Fibroblast of upper back skin (primary cell): ENCODE data around the gene IGFBP4.
"Not testable (repeated sequence)": the region's sequence is repeated elsewhere in the genome, so short reads cannot be mapped to it uniquely, and the experiment has no call there.

ENCODE experiments used
- DNase-seq: peaks from one replicate; pipeline ENCODE4 v3.0.0-alpha.2; 2013

The IGFBP4 gene

DNA sequence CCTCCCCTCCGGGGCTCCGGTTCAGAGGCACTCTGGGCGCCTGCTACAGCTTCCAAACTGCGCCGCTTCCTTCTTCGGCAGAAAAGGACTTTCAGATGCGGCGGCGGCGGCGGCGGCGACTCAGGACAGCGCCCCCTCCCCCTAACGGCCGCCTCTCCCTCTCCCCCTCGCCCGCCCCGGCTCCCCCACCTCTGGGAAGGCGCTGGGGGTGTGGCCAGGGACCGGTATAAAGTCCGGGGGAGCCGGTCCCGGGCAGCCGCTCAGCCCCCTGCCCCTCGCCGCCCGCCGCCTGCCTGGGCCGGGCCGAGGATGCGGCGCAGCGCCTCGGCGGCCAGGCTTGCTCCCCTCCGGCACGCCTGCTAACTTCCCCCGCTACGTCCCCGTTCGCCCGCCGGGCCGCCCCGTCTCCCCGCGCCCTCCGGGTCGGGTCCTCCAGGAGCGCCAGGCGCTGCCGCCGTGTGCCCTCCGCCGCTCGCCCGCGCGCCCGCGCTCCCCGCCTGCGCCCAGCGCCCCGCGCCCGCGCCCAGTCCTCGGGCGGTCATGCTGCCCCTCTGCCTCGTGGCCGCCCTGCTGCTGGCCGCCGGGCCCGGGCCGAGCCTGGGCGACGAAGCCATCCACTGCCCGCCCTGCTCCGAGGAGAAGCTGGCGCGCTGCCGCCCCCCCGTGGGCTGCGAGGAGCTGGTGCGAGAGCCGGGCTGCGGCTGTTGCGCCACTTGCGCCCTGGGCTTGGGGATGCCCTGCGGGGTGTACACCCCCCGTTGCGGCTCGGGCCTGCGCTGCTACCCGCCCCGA is at the start of gene IGFBP4:
TSS of gene IGFBP4 (plus strand) at position 255 of the 792 bp plus-strand sequence. CDS start at position 541, 286 bp downstream.
- peak; percentile 75 for DNase-seq

DNA sequence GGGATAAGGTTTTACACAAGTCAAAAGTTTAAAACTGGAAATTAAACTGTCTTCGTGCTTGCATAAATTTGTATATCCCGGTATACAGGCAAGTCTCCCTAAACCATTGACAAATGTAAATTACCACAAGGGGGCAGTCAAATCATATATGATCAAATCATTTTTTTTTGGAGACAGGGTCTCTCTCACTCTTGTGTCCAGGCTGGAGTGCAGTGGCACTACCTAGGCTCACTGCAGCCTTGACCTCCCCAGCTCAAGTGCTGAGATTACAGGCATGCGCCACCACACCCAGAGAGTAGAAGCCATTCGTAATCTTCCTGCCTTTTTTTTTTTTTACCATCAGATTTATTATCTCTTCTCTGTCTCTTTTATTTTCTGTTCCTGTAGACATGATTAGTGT is 44.1 kb upstream of the IGFBP4 start:
- peak; percentile 72 for DNase-seq

- DNase-seq, result no peak
Measured at GRCh38 chr17:40402668-40403067, 40.6 kb upstream of the IGFBP4 start.

DNA sequence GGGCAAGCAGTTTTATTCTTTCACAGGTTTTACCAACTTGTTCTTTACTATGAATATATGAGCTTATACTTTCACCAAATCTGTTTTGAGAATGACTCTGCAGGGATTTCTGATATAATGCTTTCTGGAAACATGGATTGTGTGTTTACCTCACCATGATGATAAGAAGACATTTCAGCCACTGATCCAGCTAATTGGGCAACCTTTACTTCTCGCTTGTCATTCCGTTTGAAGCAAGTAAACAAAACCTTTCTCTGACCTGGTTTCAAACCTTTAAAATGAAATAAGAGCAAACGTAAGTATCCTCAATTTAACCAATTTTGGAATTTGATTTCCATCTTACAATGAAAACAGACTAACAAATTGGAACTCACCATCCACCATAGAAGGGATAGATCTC is 39.2 kb upstream of the IGFBP4 start:
- no peak for DNase-seq

DNA sequence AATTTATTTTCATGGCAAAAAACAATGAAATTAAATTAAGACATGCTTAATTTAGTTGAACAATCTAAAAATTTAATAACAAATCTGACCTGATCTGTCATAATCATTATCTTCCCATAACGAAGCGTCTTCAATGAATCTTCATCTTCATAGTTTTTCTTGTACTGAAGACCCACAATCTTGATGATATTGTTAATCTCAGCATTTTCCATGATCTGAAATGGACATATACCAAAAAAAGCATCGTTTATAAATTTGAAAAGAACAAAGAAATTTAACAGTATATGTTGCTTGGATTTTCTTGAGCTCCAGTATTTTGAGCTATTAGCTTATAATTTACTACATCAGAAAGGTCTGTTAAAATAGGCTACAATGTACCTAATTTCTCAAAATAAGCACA is 35.8 kb upstream of the IGFBP4 start:
- DNase-seq, result no peak

GRCh38 chr17:40409540-40409939 is 33.7 kb upstream of the IGFBP4 start:
- not testable (repeated sequence) for DNase-seq

GRCh38 chr17:40410082-40410481 is 33.2 kb upstream of the IGFBP4 start:
- no peak for DNase-seq

DNA sequence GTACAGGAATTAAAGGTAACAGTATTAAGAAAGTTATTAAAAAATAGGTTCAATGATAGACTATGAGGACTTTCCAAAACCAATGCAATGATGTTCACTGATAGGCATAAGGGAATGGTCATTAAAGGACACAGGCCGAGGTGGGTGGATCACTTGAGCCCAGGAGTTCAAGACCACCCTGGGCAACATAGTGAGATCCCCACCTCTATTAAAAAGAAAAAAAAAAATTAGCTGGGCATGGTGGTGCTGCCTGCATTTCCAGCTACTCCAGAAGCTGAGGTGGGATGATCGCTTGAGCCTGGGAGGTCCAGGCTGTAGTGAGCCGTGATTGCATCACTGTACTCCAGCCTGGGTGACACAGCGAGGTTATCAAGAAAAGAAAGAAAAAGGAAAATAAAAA is 31.4 kb upstream of the IGFBP4 start:
- no peak for DNase-seq

DNA sequence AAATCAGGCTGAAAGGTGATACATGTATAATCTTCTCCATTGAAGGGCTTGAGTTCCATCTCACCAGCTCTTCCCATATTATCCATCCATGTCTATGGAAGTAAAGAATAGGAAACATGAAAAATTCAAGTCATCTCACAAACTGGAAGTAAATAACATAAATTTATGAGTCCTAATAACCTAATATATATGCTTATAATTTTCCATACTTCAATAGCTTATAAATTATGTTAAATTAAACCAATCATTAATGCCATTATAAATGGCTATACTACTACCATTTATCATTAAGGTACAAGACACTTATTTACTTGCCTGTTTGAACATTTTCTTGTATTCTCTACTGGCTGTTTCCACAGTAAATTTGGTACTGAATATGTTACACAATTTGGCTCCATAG is 30.4 kb upstream of the IGFBP4 start:
- no peak for DNase-seq

GRCh38 chr17:40414312-40414711 is 28.9 kb upstream of the IGFBP4 start:
- DNase-seq, result not testable (repeated sequence)

DNA sequence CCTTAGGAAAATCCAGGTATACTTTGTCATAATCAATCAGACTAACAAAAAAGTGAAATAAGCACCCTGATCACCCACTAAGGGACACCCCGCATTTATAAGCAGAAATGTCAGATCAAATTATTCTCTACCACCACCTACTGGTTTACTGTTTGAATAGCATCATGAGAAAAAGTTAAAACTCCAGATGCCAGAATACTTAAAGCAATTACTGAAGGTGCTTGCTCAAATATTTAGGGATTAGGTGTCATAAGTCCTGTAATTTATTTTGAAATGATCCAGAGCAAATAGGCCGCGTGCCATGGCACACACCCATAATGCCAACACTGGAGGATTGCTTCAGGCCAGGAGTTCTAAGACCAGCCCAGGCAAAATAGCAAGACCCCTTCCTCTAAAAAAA is 27.9 kb upstream of the IGFBP4 start:
- DNase-seq, result peak; percentile 43

GRCh38 chr17:40416671-40417070 is 26.6 kb upstream of the IGFBP4 start:
- no peak for DNase-seq

DNA sequence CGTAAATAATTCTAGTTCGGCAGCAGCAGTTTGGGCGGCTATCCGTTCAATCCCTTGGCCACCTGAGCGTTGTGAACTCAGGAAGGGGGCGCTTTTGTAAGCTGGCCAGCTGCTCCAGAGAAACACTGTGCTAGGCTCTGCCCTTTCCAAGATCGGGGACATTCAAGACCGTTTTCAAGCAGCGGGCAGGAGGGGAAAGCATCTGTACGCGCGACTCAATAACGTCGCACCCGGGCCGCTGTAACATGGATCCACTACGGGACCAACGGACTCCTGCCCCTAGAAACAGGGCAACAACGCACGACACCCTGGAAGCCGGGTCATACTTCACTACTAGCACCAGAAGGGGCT is 26.0 kb upstream of the IGFBP4 start:
- DNase-seq, result no peak

DNA sequence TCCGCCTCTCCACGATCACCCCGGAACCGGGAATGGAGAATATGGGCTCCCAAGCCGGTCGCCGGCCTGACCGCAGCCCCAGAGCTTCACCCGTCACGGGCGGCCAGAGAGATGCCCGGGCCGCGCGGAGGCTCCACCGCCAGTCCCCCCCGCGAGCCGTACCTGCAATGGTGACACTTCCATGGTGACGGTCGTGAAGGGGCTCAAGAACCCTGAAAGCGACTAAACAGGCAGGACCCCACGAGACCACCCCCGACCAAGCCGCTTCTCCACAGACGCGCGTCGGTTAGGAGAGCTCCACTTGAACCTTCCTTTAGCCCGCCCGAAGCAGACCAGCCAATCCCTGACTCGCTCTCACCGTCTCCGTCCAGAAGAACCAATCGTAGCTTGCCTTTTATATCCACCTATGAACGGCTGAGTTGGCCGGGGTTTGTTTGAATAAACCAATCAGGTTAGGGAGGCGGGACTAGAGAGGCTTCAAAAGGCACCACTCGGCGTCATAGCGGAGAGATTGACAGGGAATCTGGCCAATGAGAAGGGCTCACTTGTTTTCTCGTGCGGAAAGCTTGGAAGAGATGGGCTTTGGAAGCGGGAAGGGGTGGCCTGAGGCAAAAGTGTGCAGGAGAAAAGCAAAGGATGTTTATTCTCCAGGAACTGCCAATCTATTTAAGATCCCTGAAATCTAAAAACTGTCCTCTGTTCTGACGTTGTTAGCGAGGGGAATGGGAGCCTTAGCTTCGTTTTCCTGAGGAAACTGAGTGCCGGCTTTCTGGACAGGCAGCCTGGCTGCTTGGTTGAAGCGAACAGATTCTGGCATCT is 25.4 kb upstream of the IGFBP4 start, which contains the start of gene TOP2A:
TSS of gene TOP2A (minus strand) at position 288 of the 819 bp plus-strand sequence. CDS start at position 183, 105 bp downstream.
- DNase-seq, result peak; percentile 100

DNA sequence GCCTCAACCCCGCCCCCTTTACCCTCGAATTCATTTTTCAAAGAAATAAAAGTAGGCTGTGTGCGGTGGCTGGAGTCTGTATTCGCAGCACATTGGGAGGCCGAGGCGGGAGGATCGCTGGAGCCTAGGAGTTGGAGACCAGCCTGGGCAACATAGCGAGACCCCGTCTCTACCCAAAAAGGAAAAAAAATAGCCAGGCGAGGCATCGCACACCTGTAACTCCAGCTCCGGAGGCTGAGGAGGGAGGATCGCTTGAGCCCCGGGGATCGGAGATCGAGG is 24.9 kb upstream of the IGFBP4 start:
- DNase-seq, result no peak

GRCh38 chr17:40419559-40420331 is 23.5 kb upstream of the IGFBP4 start:
- DNase-seq, result no peak

GRCh38 chr17:40422990-40423633 is 20.1 kb upstream of the IGFBP4 start:
- DNase-seq, result no peak

DNA sequence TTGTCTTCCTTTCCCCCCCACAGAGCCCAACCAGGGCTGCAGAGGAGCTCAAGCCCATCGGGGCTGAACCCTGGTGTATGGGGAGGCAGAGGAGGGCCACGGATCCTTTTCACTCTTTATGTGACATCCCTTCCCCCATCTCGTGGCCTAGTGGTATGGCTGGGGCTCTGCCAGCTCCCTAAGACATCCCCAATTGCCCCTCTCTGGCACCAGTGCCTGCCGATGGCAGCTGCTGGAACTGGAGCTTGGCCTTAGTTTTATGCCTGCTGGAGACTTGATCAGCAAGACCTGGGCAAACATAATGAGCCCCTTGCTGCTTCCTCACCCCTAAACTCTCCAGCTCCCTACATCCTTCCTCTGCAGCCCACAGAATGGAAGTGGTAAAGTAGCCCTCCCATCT is 17.5 kb upstream of the IGFBP4 start:
- DNase-seq, result no peak

DNA sequence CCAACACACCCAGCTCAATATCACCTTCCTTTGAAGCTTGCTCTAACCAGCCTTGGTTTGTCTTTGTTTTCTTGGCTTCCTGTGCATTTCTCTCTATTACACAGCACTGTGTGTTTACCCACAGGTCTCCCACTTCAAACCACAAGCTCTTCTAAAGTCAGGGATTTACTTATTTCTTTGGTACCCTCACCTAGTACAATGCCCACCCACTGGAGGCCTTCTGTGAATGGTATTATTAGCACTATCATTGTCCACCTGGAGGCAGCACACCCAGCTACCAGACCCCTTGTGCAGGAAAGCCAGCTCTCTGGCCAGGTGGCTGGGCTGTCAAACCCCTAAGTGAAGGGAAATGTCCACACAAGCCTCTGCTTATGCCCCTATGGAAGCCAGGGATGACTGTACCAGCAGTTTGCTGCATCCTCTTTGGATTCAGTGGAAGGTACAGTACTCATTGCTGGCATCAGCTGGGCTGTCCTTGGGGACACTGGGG is 16.2 kb upstream of the IGFBP4 start:
- no peak for DNase-seq

GRCh38 chr17:40430272-40431230 is 12.7 kb upstream of the IGFBP4 start:
- no peak for DNase-seq

GRCh38 chr17:40431231-40431602 is 12.0 kb upstream of the IGFBP4 start:
- DNase-seq, result no peak
